ENCODE data around the gene CDH11. TPM values are rescaled to one million over a fixed set of nuclear protein-coding genes. Genes with fewer than 3 reads are reported as not detected.

CDH11 gene
- total RNA-seq, 2 experiments from 2014 or later, result not detected

DNA sequence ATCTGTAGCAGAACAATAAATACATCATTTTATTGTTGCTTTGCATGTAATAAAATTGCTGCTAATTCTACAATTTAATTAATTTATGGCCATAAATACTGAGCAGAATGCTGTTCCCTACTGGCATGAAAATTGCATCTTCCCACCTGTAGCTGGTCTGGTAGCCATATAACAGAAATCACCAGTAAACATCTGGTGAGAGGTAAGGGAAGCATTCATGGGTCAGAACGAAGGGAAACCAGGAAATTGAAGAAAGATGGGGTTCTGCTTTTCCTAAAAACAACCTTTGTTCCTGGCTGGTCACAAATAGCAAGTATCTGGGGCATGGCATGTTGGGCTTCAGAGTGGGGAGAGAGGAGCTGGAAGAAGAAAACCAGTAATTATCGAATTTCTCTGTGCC, 128.4 kb downstream of the CDH11 start:
- POLR2A ChIA-PET, result no interaction called here
- CTCF ChIA-PET, result no interaction called here

- ChIA-PET POLR2A (no interaction called here), CTCF (no interaction called here)
These were observed 130.9 kb downstream of the CDH11 start for GRCh38 chr16:64991001-64991400.

GRCh38 chr16:64990101-64990500, 131.8 kb downstream of the CDH11 start:
- POLR2A ChIA-PET, result no interaction called here
- CTCF ChIA-PET, result no interaction called here

DNA sequence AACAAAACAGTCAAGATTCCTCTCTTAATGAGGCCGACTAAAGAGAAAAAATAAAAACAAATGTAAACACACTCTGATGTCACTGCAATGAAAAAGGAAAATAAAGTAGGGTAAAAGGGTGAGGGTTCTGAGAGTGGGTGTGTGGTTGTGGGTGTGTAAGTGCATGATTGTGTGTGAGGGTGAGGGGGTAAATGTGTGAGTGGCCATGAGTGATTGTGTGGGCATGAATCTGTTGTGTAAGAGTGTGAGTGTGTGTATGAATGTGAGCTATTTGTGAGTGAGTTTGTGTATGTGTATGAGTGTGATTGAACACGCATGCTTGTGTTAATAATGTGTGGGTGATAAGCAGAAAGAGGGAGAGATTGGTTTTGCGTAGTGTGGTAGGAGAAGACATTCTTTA, 132.8 kb downstream of the CDH11 start:
- CTCF ChIA-PET, result no interaction called here
- POLR2A ChIA-PET, result no interaction called here

- ChIA-PET CTCF (no interaction called here), POLR2A (no interaction called here)
These were observed 137.9 kb downstream of the CDH11 start for GRCh38 chr16:64983963-64984362.

- CTCF ChIA-PET, result no interaction called here
These were observed 138.6 kb downstream of the CDH11 start for GRCh38 chr16:64983231-64983630.

DNA sequence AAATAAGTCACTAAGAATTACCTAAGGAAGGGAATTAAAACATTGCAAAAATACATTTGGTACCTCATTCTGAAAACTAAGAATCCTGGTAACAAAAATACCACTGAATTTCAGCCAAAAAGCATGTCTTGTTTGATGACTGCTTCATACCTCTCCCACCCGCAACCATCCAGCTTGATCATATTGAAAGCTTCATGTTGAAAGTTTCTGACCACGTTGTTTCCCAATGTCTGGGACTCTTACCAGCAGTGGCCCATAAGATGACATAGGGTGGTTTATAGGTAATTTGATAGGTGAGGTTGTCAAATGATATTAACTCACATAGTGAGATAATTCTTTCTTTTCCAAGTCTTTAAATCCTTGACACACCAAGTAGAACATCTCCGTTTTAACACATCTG, 139.3 kb downstream of the CDH11 start:
- CTCF ChIA-PET, result no interaction called here
- POLR2A ChIA-PET, result no interaction called here

More at GRCh38 chr16:64983231-64983630, 138.6 kb downstream of the CDH11 start:
- POLR2A ChIA-PET, result no interaction called here

DNA sequence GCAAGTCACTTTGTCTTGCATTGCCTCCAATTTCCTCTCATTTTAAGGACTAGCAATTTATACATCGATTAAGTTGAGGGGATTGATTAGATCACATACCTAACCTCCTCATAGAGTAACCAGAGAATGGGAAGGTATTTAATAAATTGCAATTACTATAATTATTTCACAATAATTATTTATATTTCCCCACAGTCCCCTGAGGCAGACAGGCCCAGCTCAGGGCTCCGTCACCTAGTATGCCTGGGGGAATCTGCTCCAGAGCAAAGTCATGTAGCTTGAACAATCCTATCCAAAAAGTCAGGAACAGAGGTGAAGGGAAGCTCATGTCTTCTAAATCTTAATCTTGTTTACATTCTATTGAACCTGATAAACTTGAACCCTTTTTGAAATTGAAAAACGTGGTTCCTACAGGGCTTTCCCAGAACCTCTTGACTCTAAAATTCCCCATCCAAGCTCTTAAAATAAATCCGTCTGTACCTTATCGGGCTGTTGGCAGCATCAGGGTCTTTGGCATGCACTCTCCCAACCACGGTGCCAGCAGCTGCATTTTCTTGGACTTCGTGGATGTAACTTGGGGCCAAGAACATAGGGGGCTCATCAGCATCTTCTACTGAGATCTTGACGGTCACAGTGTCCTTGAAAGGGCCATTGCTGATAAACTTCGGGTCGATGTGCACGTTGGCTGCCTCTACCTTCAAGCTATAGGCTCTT, 140.1 kb downstream of the CDH11 start:
- CTCF ChIA-PET, result no interaction called here
- POLR2A ChIA-PET, result no interaction called here

DNA sequence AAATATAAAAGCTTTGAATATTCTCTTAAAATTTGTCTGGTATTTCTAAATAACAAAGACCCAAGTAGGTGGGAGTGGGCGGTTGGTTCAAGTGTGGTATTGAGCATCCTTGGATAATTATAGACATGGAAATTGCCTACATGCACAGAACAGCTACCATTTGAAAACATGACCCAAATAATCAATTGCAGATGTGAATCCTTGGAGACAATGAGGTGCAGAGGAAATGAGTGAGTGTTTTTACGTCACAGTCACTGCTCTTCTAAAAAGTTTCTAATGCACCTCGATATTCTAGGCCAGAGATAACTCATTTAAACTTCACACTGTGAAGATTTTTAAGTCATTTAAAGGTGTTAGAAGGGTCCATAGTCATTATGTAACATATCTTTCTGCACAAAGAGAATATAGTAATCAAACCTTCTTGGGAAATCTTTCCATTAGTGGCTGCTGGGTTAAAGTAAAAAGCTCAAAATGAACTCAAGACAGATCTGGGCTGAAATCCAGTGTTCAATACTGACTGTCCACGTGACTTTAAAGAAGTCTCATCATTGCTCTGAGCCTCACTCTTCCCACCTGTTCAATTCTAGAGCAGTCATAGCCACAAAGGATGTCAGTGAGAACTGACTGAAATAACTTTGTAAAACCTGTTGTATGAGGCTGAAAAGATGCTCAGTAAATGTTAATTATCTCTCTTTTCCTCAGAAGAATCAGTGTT, 144.5 kb downstream of the CDH11 start:
- CTCF ChIA-PET, result no interaction called here
- POLR2A ChIA-PET, result no interaction called here

DNA sequence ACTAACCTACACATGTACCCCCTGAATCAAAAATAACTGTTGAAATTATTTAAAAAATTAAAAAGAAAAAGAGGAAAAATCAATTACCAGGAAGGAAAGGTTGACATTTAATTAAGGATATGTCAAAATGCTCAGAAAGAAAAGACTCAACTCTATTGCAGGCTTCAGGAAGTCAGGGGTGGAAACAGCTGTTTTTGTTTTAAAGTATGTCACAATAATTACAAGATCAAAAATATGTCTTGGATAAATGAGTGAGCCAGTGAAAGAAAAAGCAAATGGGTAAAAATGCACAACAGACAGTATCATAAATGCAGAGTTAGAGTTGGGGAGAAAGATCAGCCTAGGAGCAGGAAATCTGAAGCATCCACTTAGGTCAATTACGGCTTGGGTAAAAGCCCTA, 146.0 kb downstream of the CDH11 start:
- ChIA-PET POLR2A (no interaction called here), CTCF (no interaction called here)

GRCh38 chr16:64974381-64974780, 147.5 kb downstream of the CDH11 start:
- ChIA-PET CTCF (no interaction called here), POLR2A (no interaction called here)

- ChIA-PET POLR2A (no interaction called here), CTCF (no interaction called here)
These were observed 148.7 kb downstream of the CDH11 start for GRCh38 chr16:64973171-64973570.

GRCh38 chr16:64971171-64971570, 150.7 kb downstream of the CDH11 start:
- ChIA-PET POLR2A (no interaction called here), CTCF (no interaction called here)

- POLR2A ChIA-PET, result no interaction called here
These were observed 152.6 kb downstream of the CDH11 start for GRCh38 chr16:64969221-64969620.

GRCh38 chr16:64968539-64968938, 153.3 kb downstream of the CDH11 start:
- CTCF ChIA-PET, result no interaction called here
- POLR2A ChIA-PET, result no interaction called here

More at GRCh38 chr16:64969221-64969620, 152.6 kb downstream of the CDH11 start:
- CTCF ChIA-PET, result no interaction called here

GRCh38 chr16:64964126-64964540, 157.7 kb downstream of the CDH11 start:
- CTCF ChIA-PET, result no interaction called here
- POLR2A ChIA-PET, result no interaction called here

DNA sequence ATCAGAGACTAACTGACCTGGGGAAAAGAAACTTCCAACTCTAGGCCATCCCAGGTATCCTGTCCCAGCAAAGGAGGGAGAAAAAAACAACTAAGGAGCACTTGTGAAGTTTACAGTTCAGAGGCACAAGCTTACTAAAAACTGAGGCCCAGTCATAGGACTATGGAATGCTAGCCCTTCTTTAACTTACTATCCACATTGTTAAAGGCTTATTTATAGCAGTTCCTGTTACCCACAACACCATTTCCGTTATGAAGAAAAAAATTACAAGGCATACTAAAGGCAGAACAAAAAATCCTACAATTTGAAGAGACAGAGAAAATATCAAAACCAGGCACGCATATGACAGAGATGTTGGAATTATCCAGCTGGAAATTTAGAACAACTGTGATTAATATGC, 159.1 kb downstream of the CDH11 start:
- ChIA-PET POLR2A (no interaction called here), CTCF (no interaction called here)

DNA sequence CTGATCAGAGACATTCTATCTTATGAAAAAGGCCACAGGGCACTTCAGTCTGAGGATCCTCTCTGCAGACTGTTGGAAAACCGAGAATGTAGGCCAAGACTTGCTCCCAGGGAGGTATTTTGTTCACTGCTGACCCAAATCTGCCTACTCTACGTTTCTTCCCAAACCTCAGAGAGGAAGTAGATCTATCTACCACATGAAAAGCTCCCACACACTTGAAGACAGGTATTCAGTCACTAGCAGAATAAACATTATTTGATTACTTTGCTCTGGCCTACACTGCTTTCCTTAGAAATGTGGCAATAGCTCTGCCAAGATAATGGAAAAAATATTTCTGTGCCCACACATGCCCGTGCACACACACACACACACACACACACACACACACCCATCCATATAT, 164.6 kb downstream of the CDH11 start:
- CTCF ChIA-PET, result no interaction called here
- POLR2A ChIA-PET, result no interaction called here

DNA sequence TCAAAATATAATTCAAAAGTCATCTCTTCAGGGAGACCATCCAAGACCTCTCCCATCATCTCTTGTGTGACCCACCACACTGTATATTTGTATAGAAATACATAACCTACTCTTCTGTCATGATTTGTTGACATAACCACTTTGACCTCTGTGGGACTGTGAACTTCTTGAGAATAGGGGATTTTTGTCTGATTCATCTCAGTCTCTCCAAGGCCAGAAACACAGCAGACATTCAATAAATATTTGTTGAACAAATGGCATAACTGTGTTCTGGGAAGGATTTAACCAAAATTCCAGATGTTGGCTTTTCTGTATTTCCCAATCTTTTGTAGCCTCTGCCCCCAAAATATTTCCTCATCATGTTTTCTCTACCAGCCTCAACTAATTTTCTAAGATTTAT, 169.7 kb downstream of the CDH11 start:
- ChIA-PET POLR2A (no interaction called here), CTCF (no interaction called here)

DNA sequence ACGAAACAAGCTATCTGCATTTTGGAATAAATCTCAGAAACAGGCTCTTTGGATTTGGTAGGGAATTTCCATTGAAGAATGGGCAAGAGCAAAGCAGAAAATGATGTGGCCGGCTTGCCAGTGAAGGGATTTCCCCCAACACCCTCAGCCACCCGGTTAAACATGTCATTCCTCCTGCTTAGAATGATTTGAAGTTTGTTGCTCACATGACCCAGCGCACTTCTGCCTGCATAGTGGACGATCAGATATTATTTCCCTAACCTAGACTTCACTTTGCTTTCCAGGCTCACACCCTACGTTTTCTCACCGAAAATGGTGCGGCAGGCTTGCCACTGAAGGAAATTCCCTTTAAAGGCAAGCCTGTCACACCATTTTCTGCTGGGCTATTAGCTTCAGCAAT, 170.7 kb downstream of the CDH11 start:
- CTCF ChIA-PET, result no interaction called here
- POLR2A ChIA-PET, result no interaction called here

DNA sequence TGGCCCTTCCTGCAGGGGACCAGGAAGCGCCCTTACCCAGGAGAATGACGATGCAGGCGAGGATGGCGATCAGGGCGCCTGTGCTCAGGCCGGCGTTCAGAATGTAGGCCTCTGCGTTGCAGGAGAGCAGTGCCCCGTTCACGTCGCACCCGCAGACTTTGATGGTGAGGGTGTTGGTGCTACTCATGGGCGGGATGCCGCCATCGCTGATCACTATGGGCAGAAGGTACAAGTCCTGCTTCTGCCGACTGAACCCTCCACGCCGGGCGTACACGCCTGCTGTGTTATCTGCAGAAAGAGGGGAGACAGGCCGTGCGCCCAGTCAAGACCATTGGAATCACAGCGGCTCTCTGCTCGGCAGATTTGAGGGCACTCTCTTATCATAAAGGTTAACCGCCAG, 171.1 kb downstream of the CDH11 start:
- ChIA-PET CTCF (no interaction called here), POLR2A (no interaction called here)

DNA sequence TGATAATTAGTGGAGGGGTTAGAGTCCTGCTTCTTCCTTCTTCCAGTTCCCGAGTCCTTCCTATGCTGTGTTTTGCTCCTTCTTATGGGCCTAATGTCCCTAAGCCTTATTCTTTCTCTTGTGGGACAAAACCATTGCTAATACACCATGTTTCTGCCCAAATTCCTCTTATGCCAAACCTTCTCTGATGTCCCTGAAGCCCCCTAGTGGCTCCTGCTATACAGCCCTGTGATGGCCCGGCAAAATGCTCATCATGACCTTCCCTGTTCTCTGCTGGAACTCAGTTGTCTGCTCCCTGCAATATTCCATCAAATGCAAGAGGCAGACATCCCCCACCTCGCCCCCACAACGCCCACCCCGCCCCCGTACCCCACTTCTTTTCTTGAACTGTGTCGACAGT, 171.6 kb downstream of the CDH11 start:
- ChIA-PET CTCF (no interaction called here), POLR2A (no interaction called here)
